Heart left ventricle (tissue), 16 donors: ENCODE measurements around the gene TXNRD3. TPM values are rescaled to one million over a fixed set of nuclear protein-coding genes. Genes with fewer than 3 reads are reported as not detected.

Source experiments
- ATAC-seq, 4 donors: fragments of 200-7000 bp; cut with Tn5 transposase; one replicate each; pipeline ENCODE4 v1.9.1; 2020 to 2022; ENCODE audit warnings: moderate library complexity in 4 of 4, mild to moderate bottlenecking in 3 of 4, moderate number of reproducible peaks in 1 of 4
- DNase-seq, 5 donors: peaks; one replicate each; pipeline ENCODE4 v3.0.0-alpha.2; 2020
- H3K27ac ChIP-seq, 12 donors: fragments of 200-600 bp; sonication (generic) in 4 of 12; one replicate each; pipeline versions ENCODE4 v1.5.0 to v1.8.0; 2016 to 2022; ENCODE audit warnings: mild to moderate bottlenecking in 2 of 12
- H3K27me3 ChIP-seq, 9 donors: fragments of 200-600 bp; sonication (generic) in 2 of 9; one replicate each; pipeline versions ENCODE4 v1.5.1 to v1.8.0; 2016 to 2022; ENCODE audit warnings: mild to moderate bottlenecking in 3 of 9
- H3K36me3 ChIP-seq, 9 donors: fragments of 200-600 bp; sonication (generic) in 2 of 9; one replicate each; pipeline versions ENCODE4 v1.5.0 to v1.8.0; 2018 to 2022; ENCODE audit warnings: mild to moderate bottlenecking in 2 of 9
- H3K4me1 ChIP-seq, 12 donors: fragments of 200-600 bp; sonication (generic) in 4 of 12; one replicate each; pipeline versions ENCODE4 v1.5.0 to v1.8.0; 2016 to 2022; ENCODE audit warnings: mild to moderate bottlenecking in 3 of 12
- H3K4me3 ChIP-seq, 12 donors: fragments of 200-600 bp; sonication (generic) in 4 of 12; one replicate each; pipeline versions ENCODE4 v1.5.0 to v1.8.0; 2017 to 2022; ENCODE audit warnings: mild to moderate bottlenecking in 9 of 12, moderate library complexity in 4 of 12
- H3K9me3 ChIP-seq, 12 donors: fragments of 200-600 bp; sonication (generic) in 4 of 12; one replicate each; pipeline versions ENCODE4 v1.5.0 to v1.8.0; 2016 to 2022; ENCODE audit warnings: mild to moderate bottlenecking in 1 of 12
- CTCF ChIP-seq, 12 donors: fragments of 200-600 bp; sonication (generic) in 4 of 12; IDR thresholded peaks; one replicate each; pipeline versions ENCODE4 v1.5.0 to v1.8.0; 2018 to 2022; ENCODE audit warnings: antibody characterized with exemption in 12 of 12, mild to moderate bottlenecking in 5 of 12
- POLR2A ChIP-seq, 2 donors: fragments of 450-650 bp; IDR thresholded peaks; one replicate each; pipeline ENCODE4 v1.6.1; 2017; ENCODE audit warnings: antibody characterized with exemption in 2 of 2, mild to moderate bottlenecking in 2 of 2, moderate library complexity in 2 of 2
- WGBS, 4 donors: extraction: QIAGEN DNeasy Blood & Tissue Kit in 2 of 4; methylation state at CpG; one replicate each; pipeline versions ENCODE4 v1.1.5 to v1.1.7; 2013 to 2018; 5-methylcytosine and 5-hydroxymethylcytosine counted together
- intact Hi-C, 10 donors: fragments of 100-400 bp; cut with DNase I; formaldehyde crosslinking; loops; one replicate each; pipeline versions ENCODE4 v1.11.1 to v1.14.2; 2022
- long read RNA-seq, 3 donors: library from polyadenylated mRNA; unstranded; transcript quantifications; one replicate each; pipeline ENCODE4 v2.0.0, GENCODE V29; 2020 to 2021
- polyA plus RNA-seq, 2 donors: library from polyadenylated mRNA; stranded (reverse); fragments of 200-250 nt; gene quantifications; one replicate each; pipeline ENCODE4 v1.2.3, GENCODE V29; 2013
- total RNA-seq, 9 donors: library from RNA; depleted of rRNA in 2 of 9; stranded (reverse); fragments of >200 nt in 2 of 9; fragmentation: NEBNext Ultra II Directional in 3 of 9; extraction: Animal tissue kit (Norgen Biotek cat#: 25700) in 3 of 9; gene quantifications; one replicate each; pipeline versions ENCODE4 v1.1.0 to v1.2.4, GENCODE V29; 2016 to 2023
- donor health status: ischemic (EF 13 %, LVEDD 7.1; RV severe dilation, severe dysfunction).
- donor health status: healthy with polysubstance abuse.
- donor health status: DM: no; HTN: yes; CAD: no.
- donor health status: DM: no; HTN: no; CAD: no.
- donor health status: ischemic (EF 25% LVEDD 6.9; RV normal size, moderate dysfunction).
- donor health status: ischemic (EF 25% LVEDD 5.7; RV mildly dilated, moderate dysfunction).
- donor health status: healthy.
- donor health status: DM: yes; HTN: yes; CAD: no.
- donor health status: ischemic (EF 35%, LVEDD 5.7; RV mildly dilated, moderate dysfunction).
- donor health status: nonischemic (EF 11% LVEDD 7.7; RV severe dilation, severe dysfunction).
- donor health status: DM: yes; HTN: yes; CAD: no.
- donor health status: PGD.
- donor health status: ischemic (EF 29% LVEDD 5.4; RV normal size, mild dysfunction).
- donor health status: nonischemic (EF 23%, LVEDD 6.1; RV moderate dilation, normal function).

The TXNRD3 gene
- 1 to 10 TPM; 2.9 to 8.2 (median 6.0) TPM for total RNA-seq
- 1 to 10 TPM; 1.7 to 4.6 TPM for polyA plus RNA-seq
- long read RNA-seq, donor 1, transcript TXNRD3-205 (16 exons, 2,950 nt): major isoform, 9 of 13 reads
- long read RNA-seq, donor 1, partial matches to known transcripts: 1 of 13 reads
- long read RNA-seq, donor 1, other reads (novel, unspliced or antisense): 3 of 13 reads
- long read RNA-seq, donor 2, partial matches to known transcripts: 0 of 1 reads
- long read RNA-seq, donor 2, other reads (novel, unspliced or antisense): 0 of 1 reads
- long read RNA-seq, donor 3, partial matches to known transcripts: 0 of 7 reads
- long read RNA-seq, donor 3, other reads (novel, unspliced or antisense): 2 of 7 reads

GRCh38 chr3:126654571-126655383 is at the start of gene TXNRD3:
TSS of gene TXNRD3 (minus strand) at chr3:126655124.
- WGBS, 4 donors: 0 to 1% (median 1%) methylated on average over 19 to 102 of the region's 102 CpGs
- Histone ChIP-seq H3K4me1 (peaks cover 0 to 20% (median 6%) of the 10 kb centered on the region in 12 donors), H3K27me3 (peaks cover 0 to 7% (median 0%) of the 10 kb centered on the region in 9 donors), H3K9me3 (no peaks in the 10 kb centered on the region), H3K36me3 (no peaks in the 10 kb centered on the region), H3K27ac (peak within 1 kb of the TSS; percentile 55 to 89 (median 80)), H3K4me3 (peak within 1 kb of the TSS; percentile 44 to 96 (median 75))
- ATAC-seq: peak; percentile 88 to 98 (median 95)
- intact Hi-C loops: loop anchor here in 1 of 10 donors (10.0 kb wide), 1 partner anchor 130 kb away; the partner anchor contains the start of gene CHST13
- TF ChIP-seq POLR2A (IDR thresholded peaks at IDR 0.05): peak in 1 of 2 donors; percentile 75
- peak in 5 of 12 donors; percentile 8 to 32 (median 10) for TF ChIP-seq CTCF (IDR thresholded peaks at IDR 0.05)
- DNase-seq: peak; percentile 82 to 90 (median 85)

DNA sequence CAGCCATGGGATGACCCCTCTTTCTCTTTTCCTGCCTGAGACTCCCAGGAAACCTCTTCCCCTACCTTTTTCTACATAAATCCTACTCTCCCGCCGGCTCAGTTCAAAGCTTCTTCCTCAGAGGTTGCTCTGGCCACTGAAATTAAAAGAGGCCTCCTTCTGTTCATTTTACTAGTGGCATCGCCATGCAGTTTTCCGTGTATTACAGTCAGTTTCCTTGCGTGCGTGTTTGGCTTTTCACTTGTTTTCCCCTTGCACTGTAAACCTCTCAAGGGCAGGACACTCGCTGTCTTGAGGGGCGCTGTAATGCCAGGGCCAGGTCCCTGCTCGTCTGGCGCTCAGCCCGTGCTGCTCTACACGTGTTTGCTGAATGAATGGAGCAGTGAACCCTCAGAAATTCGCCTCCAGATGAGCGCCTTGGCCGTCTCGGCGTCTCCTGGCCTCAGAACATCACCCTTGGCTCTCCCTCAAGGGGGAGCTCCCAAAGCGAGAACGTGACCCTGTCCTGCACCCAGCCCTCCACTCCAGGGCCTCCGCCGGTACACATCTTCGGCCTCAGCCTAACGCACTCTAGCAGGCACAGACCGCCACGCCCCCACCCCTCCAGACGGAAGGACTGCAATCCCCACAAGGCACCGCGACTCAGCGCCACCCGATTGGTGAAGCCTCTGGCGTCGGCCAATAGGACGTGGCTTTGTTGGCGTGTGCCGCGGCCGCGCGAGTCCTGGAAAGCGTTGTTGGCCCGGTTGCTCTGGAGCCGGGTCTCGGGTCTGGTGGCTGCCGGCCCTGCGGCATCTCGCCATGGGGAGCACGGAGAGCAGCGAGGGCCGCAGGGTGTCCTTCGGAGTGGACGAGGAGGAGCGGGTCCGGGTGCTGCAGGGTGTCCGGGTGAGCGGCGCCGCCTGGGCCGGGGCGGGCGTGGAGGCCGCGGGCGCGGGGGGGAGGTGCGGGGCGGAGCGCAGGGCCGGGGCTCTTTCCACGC is 48.9 kb upstream of the TXNRD3 start, which contains the start of gene CHCHD6:
TSS of gene CHCHD6 (plus strand) at position 729 of the 982 bp plus-strand sequence. CDS start at position 802, 73 bp downstream.
- peak; percentile 98 to 100 (median 100) for ATAC-seq
- peak; percentile 94 to 99 (median 96) for DNase-seq
- Histone ChIP-seq H3K27ac (peak within 1 kb of the TSS in 5 of 12 donors; percentile 35 to 70 (median 58)), H3K27me3 (peaks cover 0 to 18% (median 0%) of the 10 kb centered on the region in 9 donors), H3K36me3 (no peaks in the 10 kb centered on the region), H3K4me3 (peak within 1 kb of the TSS; percentile 62 to 93 (median 80)), H3K9me3 (peaks cover 0 to 6% (median 0%) of the 10 kb centered on the region in 12 donors), H3K4me1 (peaks cover 0 to 24% (median 11%) of the 10 kb centered on the region in 12 donors)
- no peak for TF ChIP-seq POLR2A (IDR thresholded peaks at IDR 0.05)
- peak in 3 of 12 donors; percentile 9 to 32 (median 25) for TF ChIP-seq CTCF (IDR thresholded peaks at IDR 0.05)
- intact Hi-C loops: no loop called here
- WGBS, 4 donors: 2 to 17% (median 4%) methylated on average over 14 to 69 of the region's 69 CpGs

DNA sequence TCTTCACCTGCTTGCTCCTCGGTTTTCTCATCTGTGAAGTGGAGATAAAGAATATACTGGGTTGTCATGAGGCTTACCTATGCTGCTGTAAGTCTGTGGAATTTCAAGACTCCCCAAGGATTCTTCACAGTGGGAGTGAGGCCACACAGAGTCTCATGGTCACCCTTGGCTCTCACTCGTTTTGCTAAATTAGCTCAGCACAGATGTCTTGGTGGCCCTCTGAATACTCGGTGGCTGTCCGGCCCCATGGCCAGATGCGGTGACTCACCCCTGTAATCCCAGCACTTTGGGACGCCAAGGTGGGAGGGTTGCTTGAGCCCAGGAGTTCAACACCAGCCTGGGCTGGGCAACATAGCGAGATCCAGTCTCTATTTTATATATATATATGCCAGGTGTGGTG is 44.1 kb upstream of the TXNRD3 start:
- no peak for DNase-seq
- peaks cover 0 to 47% (median 0%) of the 10 kb centered on the region in 9 donors for H3K27me3 ChIP-seq
- no peak for ATAC-seq
- no peak for TF ChIP-seq CTCF (IDR thresholded peaks at IDR 0.05)
- no peak for TF ChIP-seq POLR2A (IDR thresholded peaks at IDR 0.05)
- no peaks in the 10 kb centered on the region for H3K36me3 ChIP-seq
- 72 to 88% (median 82%) methylated on average over 7 of the region's 7 CpGs for WGBS, 4 donors
- intact Hi-C loops: no loop called here
- H3K27ac ChIP-seq: no peak overlapping the region
- H3K4me1 ChIP-seq: peaks cover 0 to 6% (median 4%) of the 10 kb centered on the region in 12 donors
- H3K9me3 ChIP-seq: peaks cover 0 to 6% (median 0%) of the 10 kb centered on the region in 12 donors
- no peak overlapping the region for H3K4me3 ChIP-seq
